SU-DHL-6 (cell line): ENCODE data around the gene TTC19.

ENCODE experiments used
- H2AFZ ChIP-seq: fragments of 200-600 bp; sonication (generic); 2 replicates; pipeline ENCODE4 v1.6.1; 2014; ENCODE audit warnings: low read depth, mild to moderate bottlenecking, moderate library complexity, mixed read lengths, antibody characterized with exemption, low read length; ENCODE audit not compliant: severe bottlenecking
- H3F3A ChIP-seq: fragments of 200-600 bp; shearing (Covaris generic); 2 replicates; pipeline ENCODE4 v1.6.0; 2016; ENCODE audit warnings: antibody characterized with exemption, mild to moderate bottlenecking; ENCODE audit not compliant: insufficient read depth
- H3K27ac ChIP-seq: fragments of 200-600 bp; sonication (generic); 2 replicates; pipeline ENCODE4 v1.5.1; 2016; ENCODE audit warnings: low read depth, mild to moderate bottlenecking, low read length, moderate library complexity, mixed read lengths
- H3K27me3 ChIP-seq: fragments of 200-600 bp; sonication (generic), shearing (Covaris generic); 2 replicates; pipeline ENCODE4 v1.6.0; 2014; ENCODE audit warnings: mild to moderate bottlenecking, low read length
- H3K36me3 ChIP-seq: fragments of 200-600 bp; sonication (generic); 2 replicates; pipeline ENCODE4 v1.6.1; 2014; ENCODE audit warnings: mild to moderate bottlenecking, low read length, mixed read lengths
- H3K4me2 ChIP-seq: fragments of 300-600, 200-600 bp; shearing (Covaris generic), sonication (generic); 2 replicates; pipeline ENCODE4 v1.6.0; 2014; ENCODE audit warnings: low read length, low read depth, mild to moderate bottlenecking; ENCODE audit not compliant: poor library complexity, severe bottlenecking
- H3K4me3 ChIP-seq: fragments of 200-600 bp; sonication (generic); 2 replicates; pipeline ENCODE4 v1.5.1; 2014; ENCODE audit warnings: antibody characterized with exemption, low read length, mild to moderate bottlenecking, mixed read lengths; ENCODE audit not compliant: insufficient read depth, poor library complexity, severe bottlenecking
- H3K79me2 ChIP-seq: fragments of 200-600 bp; sonication (generic); 2 replicates; pipeline ENCODE4 v1.6.1; 2014; ENCODE audit warnings: mild to moderate bottlenecking, low read length, moderate library complexity; ENCODE audit not compliant: insufficient read depth
- H3K9ac ChIP-seq: fragments of 200-600 bp; sonication (generic); 2 replicates; pipeline ENCODE4 v1.7.0; 2014; ENCODE audit warnings: mild to moderate bottlenecking, low read length
- H3K9me2 ChIP-seq: fragments of 200-600 bp; sonication (generic); replicated peaks from 2 replicates; pipeline ENCODE4 v1.6.1; 2014; ENCODE audit warnings: low read length; ENCODE audit not compliant: insufficient read depth
- H3K9me3 ChIP-seq: fragments of 200-600 bp; sonication (generic); 2 replicates; pipeline ENCODE4 v1.6.1; 2014; ENCODE audit warnings: low read length, mixed read lengths; ENCODE audit not compliant: insufficient read depth
- H4K20me1 ChIP-seq: fragments of 200-600 bp; sonication (generic); 2 replicates; pipeline ENCODE4 v1.6.1; 2014; ENCODE audit warnings: low read depth, mild to moderate bottlenecking, antibody characterized with exemption, low read length, moderate library complexity, mixed read lengths
- EZH2phosphoT487 ChIP-seq: fragments of 200-600 bp; sonication (generic), shearing (Covaris generic); conservative IDR thresholded peaks from 2 replicates; pipeline ENCODE4 v1.6.1; 2018; ENCODE audit warnings: mild to moderate bottlenecking, antibody characterized with exemption, low read length, moderate library complexity, mixed read lengths
- TF ChIP-seq, protein P1 (sequence below): fragments of 200-600 bp; sonication (generic); IDR thresholded peaks from one replicate; pipeline ENCODE4 v1.5.1; 2017; ENCODE audit warnings: antibody characterized with exemption, mild to moderate bottlenecking, low read length, moderate library complexity; ENCODE audit not compliant: insufficient read depth, poor library complexity, severe bottlenecking

Gene TTC19

DNA sequence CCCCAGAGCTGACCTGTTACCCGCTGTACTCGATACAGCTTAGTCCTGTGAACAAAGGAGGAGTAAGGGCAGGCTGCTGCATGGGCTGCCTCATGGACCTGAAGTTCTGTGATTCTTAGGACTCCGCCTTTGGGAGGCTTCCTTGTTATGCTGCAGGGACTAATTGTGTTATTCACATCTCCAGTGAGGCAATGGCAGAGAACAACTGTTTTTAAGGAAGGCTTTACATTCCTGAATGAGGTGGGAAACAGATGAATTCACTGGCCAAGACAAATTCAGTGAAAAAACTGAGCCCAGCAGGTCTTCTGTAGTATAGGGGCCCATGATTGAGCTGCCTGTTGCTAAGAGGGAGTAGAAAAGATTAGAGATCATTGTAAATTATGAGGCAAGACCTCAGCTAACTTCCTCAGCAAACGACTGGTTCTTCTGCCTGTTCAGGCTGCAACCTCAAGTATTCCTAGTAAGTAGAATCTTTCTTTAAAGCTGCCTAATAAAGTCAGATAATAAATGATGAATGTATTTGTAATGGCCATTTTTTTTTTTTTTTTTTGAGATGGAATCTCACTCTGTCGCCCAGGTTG is 28.4 kb upstream of the TTC19 start:
- no peaks in the 10 kb centered on the region for H3K9me2 ChIP-seq
- H2AFZ ChIP-seq: no peak overlapping the region
- no peaks in the 10 kb centered on the region for H3K9me3 ChIP-seq
- H3K36me3 ChIP-seq: no peaks in the 10 kb centered on the region
- no peaks in the 10 kb centered on the region for H4K20me1 ChIP-seq
- no peak overlapping the region for H3K4me2 ChIP-seq
- no peak for TF ChIP-seq EZH2phosphoT487
- H3K4me3 ChIP-seq: no peak overlapping the region
- H3K9ac ChIP-seq: no peak overlapping the region
- no peaks in the 10 kb centered on the region for H3K79me2 ChIP-seq
- no peaks in the 10 kb centered on the region for H3K27me3 ChIP-seq
- no peak overlapping the region for H3K27ac ChIP-seq
- H3F3A ChIP-seq: no peaks in the 10 kb centered on the region

DNA sequence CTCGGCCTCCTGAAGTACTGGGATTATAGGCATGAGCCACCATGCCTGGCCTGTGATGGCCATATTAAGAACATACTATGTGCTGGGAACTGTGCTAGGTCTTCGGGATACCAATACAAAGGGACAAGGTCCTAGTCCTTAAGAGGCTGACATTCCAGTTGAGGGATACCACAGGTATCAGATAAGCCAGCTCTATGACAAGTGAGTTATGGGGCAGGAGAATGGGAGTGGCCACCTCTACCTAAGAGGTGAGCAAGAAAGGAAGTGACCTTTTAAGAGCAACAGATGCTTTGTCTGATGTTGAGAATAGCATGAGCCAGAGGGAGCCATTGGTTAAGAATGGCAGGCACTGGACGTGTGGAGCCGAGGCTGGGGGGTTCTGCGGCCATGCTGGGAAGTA is 27.7 kb upstream of the TTC19 start:
- Histone ChIP-seq H2AFZ (no peak overlapping the region), H3K9ac (no peak overlapping the region), H3K27ac (no peak overlapping the region), H3K9me2 (no peaks in the 10 kb centered on the region), H4K20me1 (no peaks in the 10 kb centered on the region), H3K36me3 (no peaks in the 10 kb centered on the region), H3K27me3 (no peaks in the 10 kb centered on the region), H3F3A (no peaks in the 10 kb centered on the region), H3K79me2 (no peaks in the 10 kb centered on the region), H3K4me2 (no peak overlapping the region), H3K4me3 (no peak overlapping the region), H3K9me3 (no peaks in the 10 kb centered on the region)
- TF ChIP-seq, protein P1, sequence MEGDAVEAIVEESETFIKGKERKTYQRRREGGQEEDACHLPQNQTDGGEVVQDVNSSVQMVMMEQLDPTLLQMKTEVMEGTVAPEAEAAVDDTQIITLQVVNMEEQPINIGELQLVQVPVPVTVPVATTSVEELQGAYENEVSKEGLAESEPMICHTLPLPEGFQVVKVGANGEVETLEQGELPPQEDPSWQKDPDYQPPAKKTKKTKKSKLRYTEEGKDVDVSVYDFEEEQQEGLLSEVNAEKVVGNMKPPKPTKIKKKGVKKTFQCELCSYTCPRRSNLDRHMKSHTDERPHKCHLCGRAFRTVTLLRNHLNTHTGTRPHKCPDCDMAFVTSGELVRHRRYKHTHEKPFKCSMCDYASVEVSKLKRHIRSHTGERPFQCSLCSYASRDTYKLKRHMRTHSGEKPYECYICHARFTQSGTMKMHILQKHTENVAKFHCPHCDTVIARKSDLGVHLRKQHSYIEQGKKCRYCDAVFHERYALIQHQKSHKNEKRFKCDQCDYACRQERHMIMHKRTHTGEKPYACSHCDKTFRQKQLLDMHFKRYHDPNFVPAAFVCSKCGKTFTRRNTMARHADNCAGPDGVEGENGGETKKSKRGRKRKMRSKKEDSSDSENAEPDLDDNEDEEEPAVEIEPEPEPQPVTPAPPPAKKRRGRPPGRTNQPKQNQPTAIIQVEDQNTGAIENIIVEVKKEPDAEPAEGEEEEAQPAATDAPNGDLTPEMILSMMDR: no peak
- no peak for TF ChIP-seq EZH2phosphoT487

- Histone ChIP-seq H3K27me3 (no peaks in the 10 kb centered on the region), H3K9me2 (no peaks in the 10 kb centered on the region), H2AFZ (no peak overlapping the region), H3K9me3 (no peaks in the 10 kb centered on the region), H4K20me1 (no peaks in the 10 kb centered on the region), H3K9ac (no peak overlapping the region), H3F3A (no peaks in the 10 kb centered on the region), H3K79me2 (no peaks in the 10 kb centered on the region), H3K4me2 (no peak overlapping the region), H3K4me3 (no peak overlapping the region), H3K27ac (no peak overlapping the region), H3K36me3 (no peaks in the 10 kb centered on the region)
- TF ChIP-seq EZH2phosphoT487: no peak
- TF ChIP-seq, protein P1: no peak
Observed at GRCh38 chr17:15972497-15972951, 27.1 kb upstream of the TTC19 start.

- TF ChIP-seq, protein P1: no peak
- TF ChIP-seq EZH2phosphoT487: no peak
- no peaks in the 10 kb centered on the region for H3K36me3 ChIP-seq
Observed at GRCh38 chr17:15973016-15973415, 26.6 kb upstream of the TTC19 start.

More at GRCh38 chr17:15973016-15973415, 26.6 kb upstream of the TTC19 start:
- no peaks in the 10 kb centered on the region for H3K9me2 ChIP-seq
- H2AFZ ChIP-seq: no peak overlapping the region
- H3K27ac ChIP-seq: no peak overlapping the region
- H3F3A ChIP-seq: no peaks in the 10 kb centered on the region
- no peaks in the 10 kb centered on the region for H4K20me1 ChIP-seq
- H3K79me2 ChIP-seq: no peaks in the 10 kb centered on the region
- H3K9me3 ChIP-seq: no peaks in the 10 kb centered on the region
- H3K4me2 ChIP-seq: no peak overlapping the region
- no peaks in the 10 kb centered on the region for H3K27me3 ChIP-seq
- H3K9ac ChIP-seq: no peak overlapping the region
- H3K4me3 ChIP-seq: no peak overlapping the region
